B cell (primary cell): ENCODE data around the gene ELOVL1. TPM values are rescaled to one million over a fixed set of nuclear protein-coding genes. Genes with fewer than 3 reads are reported as not detected.

Source experiments
- ATAC-seq: fragments of 200-7000 bp; cut with Tn5 transposase; one replicate; pipeline ENCODE4 v1.10.0; 2021; ENCODE audit warnings: low read depth, mild to moderate bottlenecking, moderate number of reproducible peaks, moderate library complexity
- CTCF ChIA-PET: fragments of 350-600 bp; sonication (Branson Sonifier 250); formaldehyde crosslinking; loops from one replicate; lab custom pipeline; 2021; ENCODE audit warnings: antibody characterized with exemption, inconsistent platforms; lab: Charles Lee
- POLR2A ChIA-PET: fragments of 350-600 bp; sonication (Branson Sonifier 250); formaldehyde crosslinking; loops from one replicate; lab custom pipeline; 2021; ENCODE audit warnings: antibody characterized with exemption; lab: Charles Lee
- DNase-seq: peaks from one replicate; pipeline ENCODE4 v3.0.0; 2013
- H2AFZ ChIP-seq: 2 replicates; pipeline ENCODE4 v1.6.1; 2012; ENCODE audit warnings: mild to moderate bottlenecking, low read depth, low read length; ENCODE audit not compliant: insufficient read depth, poor library complexity, severe bottlenecking
- H3K27ac ChIP-seq, 2 donors: 1 replicate in 1 of 2; 2 replicates in 1 of 2; pipeline ENCODE4 v1.5.1; 2012 to 2013; ENCODE audit warnings: low read length in 2 of 2, mild to moderate bottlenecking in 2 of 2, moderate library complexity in 1 of 2
- H3K27me3 ChIP-seq, 4 experiments: fragments of 200-600 bp in 1 of 4; sonication (generic) in 1 of 4; replicated peaks in 1 of 4; 1 replicate in 2 of 4; 2 replicates in 2 of 4; pipeline versions ENCODE4 v1.6.1 to v1.7.0; 2013 to 2016; ENCODE audit warnings: low read length in 3 of 4, mild to moderate bottlenecking in 2 of 4, mixed read lengths in 1 of 4, moderate library complexity in 1 of 4; ENCODE audit not compliant: insufficient read depth in 4 of 4, control insufficient read depth in 3 of 4; ENCODE audit errors: control extremely low read depth in 1 of 4
- H3K36me3 ChIP-seq, 2 experiments: replicated peaks in 1 of 2; 1 replicate in 1 of 2; 2 replicates in 1 of 2; pipeline versions ENCODE4 v1.6.1 to v1.7.1; 2013; ENCODE audit warnings: low read length in 1 of 2; ENCODE audit not compliant: insufficient read depth in 2 of 2, control insufficient read depth in 1 of 2; ENCODE audit errors: control extremely low read depth in 1 of 2, extremely low read depth in 1 of 2
- H3K4me1 ChIP-seq, 2 donors: fragments of 200-600 bp in 1 of 2; sonication (generic) in 1 of 2; 1 replicate in 1 of 2; 2 replicates in 1 of 2; pipeline versions ENCODE4 v1.5.1 to v1.6.1; 2013 to 2017; ENCODE audit warnings: low read length in 2 of 2; ENCODE audit not compliant: control insufficient read depth in 2 of 2, insufficient read depth in 2 of 2
- H3K4me2 ChIP-seq: replicated peaks from 2 replicates; pipeline ENCODE3; 2012; ENCODE audit warnings: mild to moderate bottlenecking, low read depth, low read length; ENCODE audit not compliant: poor library complexity, severe bottlenecking
- H3K4me3 ChIP-seq, 5 experiments: fragments of 200-600 bp in 1 of 5; sonication (generic) in 1 of 5; 1 replicate in 3 of 5; 2 replicates in 2 of 5; pipeline versions ENCODE4 v1.5.1 to v1.7.0; 2011 to 2016; ENCODE audit warnings: low read length in 4 of 5, mild to moderate bottlenecking in 4 of 5, low read depth in 2 of 5, control low read depth in 1 of 5, moderate library complexity in 1 of 5; ENCODE audit not compliant: insufficient read depth in 1 of 5; ENCODE audit errors: control extremely low read depth in 1 of 5, extremely low read depth in 1 of 5
- H3K79me2 ChIP-seq: fragments of 200-600 bp; sonication (generic); one replicate; pipeline ENCODE4 v1.6.0; 2016; ENCODE audit warnings: low read length; ENCODE audit not compliant: control insufficient read depth, insufficient read depth
- H3K9ac ChIP-seq: fragments of 200-600 bp; sonication (generic); 2 replicates; pipeline ENCODE4 v1.6.1; 2017; ENCODE audit warnings: mild to moderate bottlenecking, low read length, moderate library complexity
- H3K9me3 ChIP-seq, 3 donors: one replicate each; pipeline versions ENCODE4 v1.6.1 to v1.7.1; 2013; ENCODE audit warnings: low read length in 2 of 3; ENCODE audit not compliant: control insufficient read depth in 2 of 3, insufficient read depth in 1 of 3; ENCODE audit errors: control extremely low read depth in 1 of 3
- H4K20me1 ChIP-seq: 2 replicates; pipeline ENCODE4 v1.6.0; 2012; ENCODE audit warnings: mild to moderate bottlenecking, low read length; ENCODE audit not compliant: insufficient read depth, control insufficient read depth, poor library complexity, severe bottlenecking
- H3K27ac Mint-ChIP-seq: one replicate; pipeline ENCODE4 v1.8.0; 2021; ENCODE audit warnings: mixed read lengths
- H3K27me3 Mint-ChIP-seq: one replicate; pipeline ENCODE4 v1.8.0; 2021; ENCODE audit warnings: mixed read lengths
- H3K4me1 Mint-ChIP-seq: one replicate; pipeline ENCODE4 v1.8.0; 2021; ENCODE audit warnings: mixed read lengths
- H3K4me3 Mint-ChIP-seq: one replicate; pipeline ENCODE4 v1.8.0; 2021; ENCODE audit warnings: mixed read lengths
- H3K9me3 Mint-ChIP-seq: one replicate; pipeline ENCODE4 v1.8.0; 2022; ENCODE audit warnings: mixed read lengths; ENCODE audit not compliant: insufficient read depth
- EZH2 ChIP-seq: IDR thresholded peaks from 2 replicates; pipeline ENCODE4 v1.6.1; 2012; ENCODE audit warnings: borderline replicate concordance, low read depth, mild to moderate bottlenecking, moderate library complexity, low read length; ENCODE audit not compliant: insufficient read depth, poor library complexity, severe bottlenecking
- WGBS: methylation state at CpG from one replicate; pipeline ENCODE4 v1.1.5; 2013; ENCODE audit warnings: missing lambda C conversion rate; ENCODE audit not compliant: insufficient coverage; 5-methylcytosine and 5-hydroxymethylcytosine counted together
- intact Hi-C: fragments of 100-400 bp; cut with micrococcal nuclease; formaldehyde crosslinking; loops from one replicate; pipeline ENCODE4 v1.10.0; 2022
- polyA plus RNA-seq: library from polyadenylated mRNA; depleted of rRNA; stranded (reverse); fragments of >200 nt; gene quantifications from 2 replicates; pipeline ENCODE4 v1.2.3, GENCODE V29; 2012
- total RNA-seq, 2 donors: library from RNA; stranded (reverse); fragments of 120-200 nt in 1 of 2; gene quantifications; 1 replicate in 1 of 2; 2 replicates in 1 of 2; pipeline versions ENCODE4 v1.2.3 to v1.2.4, GENCODE V29; 2013 to 2022
- TF ChIP-seq, protein P1 (sequence below): fragments of 200-600 bp; IDR thresholded peaks from one replicate; pipeline ENCODE4 v1.8.0; 2022; ENCODE audit warnings: antibody characterized with exemption, mild to moderate bottlenecking

ELOVL1 gene
- total and polyA plus RNA-seq, 2 donors (not counting 1 experiment from before 2014, with no cell fraction given) = 65.4 to 78.8 TPM

- POLR2A ChIA-PET = interaction anchor here (0.6 to 0.7 kb wide), 3 partner anchors 18 to 441 kb away, joined by 3 to 4 read pairs (median 3); partner anchors contain the start of gene CDC20
Observed at GRCh38 chr1:43376723-43377235, 9.0 kb upstream of the ELOVL1 start.

More at GRCh38 chr1:43376723-43377235, 9.0 kb upstream of the ELOVL1 start:
- Histone ChIP-seq H3K4me3 (no peak overlapping the region), H3K36me3 (peaks cover 0 to 5% of the 10 kb centered on the region in 2 experiments), H2AFZ (no peak overlapping the region), H3K9me3 (no peaks in the 10 kb centered on the region), H3K9ac (no peak overlapping the region), H3K79me2 (peaks cover 3% of the 10 kb centered on the region), H3K4me1 (no peaks in the 10 kb centered on the region), H3K27me3 (no peaks in the 10 kb centered on the region), H4K20me1 (peaks cover 3% of the 10 kb centered on the region), H3K4me2 (no peak overlapping the region), H3K27ac (no peak overlapping the region)
- Mint-ChIP-seq H3K9me3 (no peaks in the 10 kb centered on the region), H3K4me3 (no peak overlapping the region), H3K27me3 (no peaks in the 10 kb centered on the region), H3K27ac (no peak overlapping the region), H3K4me1 (no peaks in the 10 kb centered on the region)
- CTCF ChIA-PET = interaction anchor here (1.1 to 1.5 kb wide), 3 partner anchors 38 to 150 kb away, joined by 3 to 4 read pairs (median 3); no protein-coding TSS in a partner anchor
- DNase-seq = no peak
- intact Hi-C loops = no loop called here
- 87% methylated on average over 3 of the region's 7 CpGs for WGBS
- no peak for ATAC-seq
- TF ChIP-seq EZH2 = no peak
- TF ChIP-seq, protein P1, sequence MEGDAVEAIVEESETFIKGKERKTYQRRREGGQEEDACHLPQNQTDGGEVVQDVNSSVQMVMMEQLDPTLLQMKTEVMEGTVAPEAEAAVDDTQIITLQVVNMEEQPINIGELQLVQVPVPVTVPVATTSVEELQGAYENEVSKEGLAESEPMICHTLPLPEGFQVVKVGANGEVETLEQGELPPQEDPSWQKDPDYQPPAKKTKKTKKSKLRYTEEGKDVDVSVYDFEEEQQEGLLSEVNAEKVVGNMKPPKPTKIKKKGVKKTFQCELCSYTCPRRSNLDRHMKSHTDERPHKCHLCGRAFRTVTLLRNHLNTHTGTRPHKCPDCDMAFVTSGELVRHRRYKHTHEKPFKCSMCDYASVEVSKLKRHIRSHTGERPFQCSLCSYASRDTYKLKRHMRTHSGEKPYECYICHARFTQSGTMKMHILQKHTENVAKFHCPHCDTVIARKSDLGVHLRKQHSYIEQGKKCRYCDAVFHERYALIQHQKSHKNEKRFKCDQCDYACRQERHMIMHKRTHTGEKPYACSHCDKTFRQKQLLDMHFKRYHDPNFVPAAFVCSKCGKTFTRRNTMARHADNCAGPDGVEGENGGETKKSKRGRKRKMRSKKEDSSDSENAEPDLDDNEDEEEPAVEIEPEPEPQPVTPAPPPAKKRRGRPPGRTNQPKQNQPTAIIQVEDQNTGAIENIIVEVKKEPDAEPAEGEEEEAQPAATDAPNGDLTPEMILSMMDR = no peak
